Right lobe of liver (tissue), 4 donors: ENCODE results near the gene PTP4A2.

ENCODE experiments used
- POLR2A ChIP-seq: fragments of 450-650 bp; IDR thresholded peaks from one replicate; pipeline ENCODE4 v1.6.1; 2017; ENCODE audit warnings: antibody characterized with exemption, mild to moderate bottlenecking
- TF ChIP-seq, protein P1 (sequence below), 4 donors: fragments of 200-600 bp in 3 of 4; fragments of 450-650 bp in 1 of 4; IDR thresholded peaks; one replicate each; pipeline versions ENCODE4 v1.5.1 to v1.8.0; 2016 to 2022; ENCODE audit warnings: antibody characterized with exemption in 4 of 4, mild to moderate bottlenecking in 2 of 4
- donor health status: DM: no; HTN: no; CAD: no.
- donor health status: DM: no; HTN: no; CAD: no.
- donor health status: DM: no; HTN: yes; CAD: no.

DNA sequence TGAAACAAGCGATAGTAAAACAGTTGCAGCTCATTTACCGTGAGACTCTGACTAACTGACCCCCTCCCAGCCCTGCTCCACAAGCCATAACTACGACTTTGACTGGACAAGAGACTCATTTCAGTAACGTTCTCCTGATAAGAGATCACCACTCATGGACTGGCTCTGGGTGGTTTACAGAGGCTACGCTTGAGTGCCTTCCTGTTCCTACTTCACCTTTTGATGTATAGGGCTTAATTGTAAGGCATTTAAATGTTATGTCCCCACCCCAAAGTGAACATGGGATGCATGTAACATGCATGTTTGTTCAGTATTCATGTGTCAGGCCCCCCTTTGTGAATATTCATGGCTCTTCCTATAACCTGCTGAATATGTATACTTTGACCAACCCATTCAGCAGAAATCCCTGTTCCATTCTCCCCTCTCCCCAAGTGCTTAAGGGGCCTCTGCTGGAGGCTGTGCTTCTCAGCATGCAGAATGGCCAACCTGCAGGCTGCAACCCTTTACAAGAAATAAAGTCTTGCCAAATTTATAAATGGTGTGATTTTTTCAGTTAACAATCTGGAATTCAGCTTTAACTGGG, 71.6 kb downstream of the PTP4A2 start:
- TF ChIP-seq, protein P1, sequence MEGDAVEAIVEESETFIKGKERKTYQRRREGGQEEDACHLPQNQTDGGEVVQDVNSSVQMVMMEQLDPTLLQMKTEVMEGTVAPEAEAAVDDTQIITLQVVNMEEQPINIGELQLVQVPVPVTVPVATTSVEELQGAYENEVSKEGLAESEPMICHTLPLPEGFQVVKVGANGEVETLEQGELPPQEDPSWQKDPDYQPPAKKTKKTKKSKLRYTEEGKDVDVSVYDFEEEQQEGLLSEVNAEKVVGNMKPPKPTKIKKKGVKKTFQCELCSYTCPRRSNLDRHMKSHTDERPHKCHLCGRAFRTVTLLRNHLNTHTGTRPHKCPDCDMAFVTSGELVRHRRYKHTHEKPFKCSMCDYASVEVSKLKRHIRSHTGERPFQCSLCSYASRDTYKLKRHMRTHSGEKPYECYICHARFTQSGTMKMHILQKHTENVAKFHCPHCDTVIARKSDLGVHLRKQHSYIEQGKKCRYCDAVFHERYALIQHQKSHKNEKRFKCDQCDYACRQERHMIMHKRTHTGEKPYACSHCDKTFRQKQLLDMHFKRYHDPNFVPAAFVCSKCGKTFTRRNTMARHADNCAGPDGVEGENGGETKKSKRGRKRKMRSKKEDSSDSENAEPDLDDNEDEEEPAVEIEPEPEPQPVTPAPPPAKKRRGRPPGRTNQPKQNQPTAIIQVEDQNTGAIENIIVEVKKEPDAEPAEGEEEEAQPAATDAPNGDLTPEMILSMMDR (IDR thresholded peaks at IDR 0.05): no peak
- TF ChIP-seq POLR2A: no peak
